Endothelial cell of umbilical vein (primary cell): ENCODE data around the gene H3-3A.

Source experiments
- POLR2AphosphoS5 ChIP-seq: IDR thresholded peaks from 2 replicates; pipeline ENCODE4 v1.6.1; 2012; ENCODE audit warnings: low read depth, mild to moderate bottlenecking, control low read depth, low read length, moderate library complexity; ENCODE audit not compliant: insufficient read depth
- TF ChIP-seq, protein P1 (sequence below), 2 donors: IDR thresholded peaks; 1 replicate in 1 of 2; 2 replicates in 1 of 2; pipeline ENCODE4 v1.5.1; 2011; ENCODE audit warnings: low read length in 2 of 2, mild to moderate bottlenecking in 2 of 2, moderate library complexity in 2 of 2, control low read depth in 1 of 2, inconsistent platforms in 1 of 2, low read depth in 1 of 2; ENCODE audit not compliant: insufficient read depth in 1 of 2; ENCODE audit errors: extremely low read depth in 1 of 2

DNA sequence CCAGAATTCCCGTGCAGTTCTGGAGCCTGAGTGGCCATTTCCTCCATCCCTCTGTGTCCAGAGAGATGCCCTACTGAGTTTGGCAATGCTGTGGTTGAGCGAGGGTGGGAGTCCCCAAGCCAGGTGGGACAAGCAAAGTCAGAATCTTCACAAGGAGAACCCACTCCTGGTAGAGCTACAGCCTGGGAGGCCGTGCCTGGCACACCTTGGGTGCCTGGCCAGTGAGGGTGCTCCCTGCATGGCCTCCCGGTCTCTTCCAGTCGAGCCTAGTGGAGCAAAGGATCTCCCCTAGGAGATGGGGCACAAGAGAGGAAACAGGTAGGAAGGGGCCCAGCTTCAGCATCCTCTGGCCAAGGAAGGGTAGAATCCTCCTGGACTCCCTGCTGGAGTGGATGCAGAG is 57.9 kb downstream of the H3-3A start:
- TF ChIP-seq, protein P1, sequence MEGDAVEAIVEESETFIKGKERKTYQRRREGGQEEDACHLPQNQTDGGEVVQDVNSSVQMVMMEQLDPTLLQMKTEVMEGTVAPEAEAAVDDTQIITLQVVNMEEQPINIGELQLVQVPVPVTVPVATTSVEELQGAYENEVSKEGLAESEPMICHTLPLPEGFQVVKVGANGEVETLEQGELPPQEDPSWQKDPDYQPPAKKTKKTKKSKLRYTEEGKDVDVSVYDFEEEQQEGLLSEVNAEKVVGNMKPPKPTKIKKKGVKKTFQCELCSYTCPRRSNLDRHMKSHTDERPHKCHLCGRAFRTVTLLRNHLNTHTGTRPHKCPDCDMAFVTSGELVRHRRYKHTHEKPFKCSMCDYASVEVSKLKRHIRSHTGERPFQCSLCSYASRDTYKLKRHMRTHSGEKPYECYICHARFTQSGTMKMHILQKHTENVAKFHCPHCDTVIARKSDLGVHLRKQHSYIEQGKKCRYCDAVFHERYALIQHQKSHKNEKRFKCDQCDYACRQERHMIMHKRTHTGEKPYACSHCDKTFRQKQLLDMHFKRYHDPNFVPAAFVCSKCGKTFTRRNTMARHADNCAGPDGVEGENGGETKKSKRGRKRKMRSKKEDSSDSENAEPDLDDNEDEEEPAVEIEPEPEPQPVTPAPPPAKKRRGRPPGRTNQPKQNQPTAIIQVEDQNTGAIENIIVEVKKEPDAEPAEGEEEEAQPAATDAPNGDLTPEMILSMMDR (IDR thresholded peaks at IDR 0.05; ENCODE audit: extremely low read depth in 1 of 2, insufficient read depth in 1 of 2, low read depth in 1 of 2, low read length in 2 of 2): no peak
- no peak for TF ChIP-seq POLR2AphosphoS5
